IMR-90 (cell line): ENCODE data around the gene MLLT3. TPM values are rescaled to one million over a fixed set of nuclear protein-coding genes. Genes with fewer than 3 reads are reported as not detected.

ENCODE experiments used
- ATAC-seq: fragments of 200-7000 bp; cut with Tn5 transposase; 2 replicates; pipeline ENCODE4 v1.9.1; 2020; ENCODE audit warnings: low read depth, mild to moderate bottlenecking, moderate library complexity
- BruUV-seq: library from RNA; stranded (reverse); fragments of 400-500 nt; replicated peaks from 2 replicates; lab custom pipeline; 2021; lab: Mats Ljungman, UMichigan
- CTCF ChIA-PET: fragments of 300-600 bp; formaldehyde crosslinking; extraction: SDS; loops from one replicate; lab custom pipeline; 2021; ENCODE audit warnings: antibody characterized with exemption; lab: Yijun Ruan, JAX
- POLR2A ChIA-PET: fragments of 300-600 bp; sonication (Branson Sonifier 250); formaldehyde crosslinking; loops from one replicate; lab custom pipeline; 2022; ENCODE audit warnings: antibody characterized with exemption; ENCODE audit not compliant: unreplicated experiment; lab: Charles Lee
- DNase-seq: peaks from one replicate; pipeline ENCODE4 v3.0.0; 2013
- H2AFZ ChIP-seq: replicated peaks from 2 replicates; pipeline ENCODE3; 2013; ENCODE audit warnings: low read length, mild to moderate bottlenecking; ENCODE audit not compliant: poor library complexity
- H2AK5ac ChIP-seq: 2 replicates; pipeline ENCODE4 v1.6.1; 2013; ENCODE audit warnings: low read depth, low read length, inconsistent platforms
- H2AK9ac ChIP-seq: replicated peaks from 2 replicates; pipeline ENCODE3; 2013; ENCODE audit warnings: mild to moderate bottlenecking, low read depth, low read length, moderate library complexity; ENCODE audit not compliant: poor library complexity
- H2BK120ac ChIP-seq: 2 replicates; pipeline ENCODE4 v1.6.1; 2013; ENCODE audit warnings: low read depth, low read length, inconsistent platforms
- H2BK15ac ChIP-seq: 3 replicates; pipeline ENCODE4 v1.6.1; 2013; ENCODE audit warnings: low read depth, low read length, inconsistent platforms
- H2BK20ac ChIP-seq: 2 replicates; pipeline ENCODE4 v1.6.1; 2013; ENCODE audit warnings: low read depth, mild to moderate bottlenecking, inconsistent platforms, low read length, moderate library complexity
- H2BK5ac ChIP-seq: 2 replicates; pipeline ENCODE4 v1.6.1; 2013; ENCODE audit warnings: mild to moderate bottlenecking, low read depth, low read length, inconsistent platforms; ENCODE audit not compliant: poor library complexity, severe bottlenecking
- H3K14ac ChIP-seq: replicated peaks from 2 replicates; pipeline ENCODE4 v1.6.1; 2013; ENCODE audit warnings: low read depth, low read length, inconsistent platforms
- H3K18ac ChIP-seq: 2 replicates; pipeline ENCODE4 v1.6.1; 2013; ENCODE audit warnings: low read depth, low read length, control low read depth
- H3K23ac ChIP-seq: 2 replicates; pipeline ENCODE4 v1.6.1; 2013; ENCODE audit warnings: low read depth, low read length, inconsistent platforms
- H3K27ac ChIP-seq: 2 replicates; pipeline ENCODE4 v1.5.1; 2013; ENCODE audit warnings: mild to moderate bottlenecking, control low read depth, low read length; ENCODE audit not compliant: insufficient read depth
- H3K27me3 ChIP-seq: 2 replicates; pipeline ENCODE4 v1.6.1; 2013; ENCODE audit warnings: low read length; ENCODE audit not compliant: control insufficient read depth, insufficient read depth
- H3K36me3 ChIP-seq: 2 replicates; pipeline ENCODE4 v1.6.1; 2013; ENCODE audit warnings: low read length, mixed read lengths; ENCODE audit not compliant: control insufficient read depth, insufficient read depth
- H3K4ac ChIP-seq: 2 replicates; pipeline ENCODE4 v1.6.1; 2013; ENCODE audit warnings: low read depth, low read length, inconsistent platforms
- H3K4me1 ChIP-seq: 2 replicates; pipeline ENCODE4 v1.6.1; 2013; ENCODE audit warnings: low read length, mixed read lengths; ENCODE audit not compliant: control insufficient read depth, insufficient read depth
- H3K4me2 ChIP-seq: 2 replicates; pipeline ENCODE4 v1.6.1; 2013; ENCODE audit warnings: low read depth, mild to moderate bottlenecking, control low read depth, low read length, moderate library complexity
- H3K4me3 ChIP-seq: 2 replicates; pipeline ENCODE4 v1.5.1; 2013; ENCODE audit warnings: low read depth, mild to moderate bottlenecking, control low read depth, low read length, moderate library complexity; ENCODE audit not compliant: insufficient read depth
- H3K56ac ChIP-seq: 2 replicates; pipeline ENCODE4 v1.6.1; 2013; ENCODE audit warnings: low read length, inconsistent platforms; ENCODE audit not compliant: insufficient read depth; ENCODE audit errors: extremely low read depth
- H3K79me1 ChIP-seq, 2 experiments: 2 replicates each; pipeline ENCODE4 v1.6.1; 2013; ENCODE audit warnings: low read length in 2 of 2, inconsistent platforms in 1 of 2, low read depth in 1 of 2
- H3K9ac ChIP-seq: 2 replicates; pipeline ENCODE4 v1.6.1; 2013; ENCODE audit warnings: low read depth, low read length, control low read depth
- H3K9me1 ChIP-seq: 2 replicates; pipeline ENCODE4 v1.6.1; 2013; ENCODE audit warnings: low read length, inconsistent platforms; ENCODE audit not compliant: insufficient read depth
- H3K9me3 ChIP-seq: 2 replicates; pipeline ENCODE4 v1.6.1; 2013; ENCODE audit warnings: low read length; ENCODE audit not compliant: control insufficient read depth, insufficient read depth
- H4K20me1 ChIP-seq: 2 replicates; pipeline ENCODE4 v1.6.1; 2013; ENCODE audit warnings: low read length, inconsistent platforms; ENCODE audit not compliant: insufficient read depth
- H4K5ac ChIP-seq: 2 replicates; pipeline ENCODE4 v1.6.1; 2013; ENCODE audit warnings: mild to moderate bottlenecking, low read depth, low read length, control low read depth
- H4K8ac ChIP-seq, 2 experiments: 2 replicates each; pipeline ENCODE4 v1.6.1; 2013; ENCODE audit warnings: low read depth in 2 of 2, low read length in 2 of 2, control low read depth in 1 of 2, inconsistent platforms in 1 of 2
- H4K91ac ChIP-seq: 2 replicates; pipeline ENCODE4 v1.6.1; 2013; ENCODE audit warnings: low read depth, low read length, inconsistent platforms; ENCODE audit not compliant: insufficient read depth
- BHLHE40 ChIP-seq: fragments of 150-350 bp; IDR thresholded peaks from 2 replicates; pipeline ENCODE4 v1.6.1; 2016; ENCODE audit warnings: mild to moderate bottlenecking, low read depth, low read length
- MAZ ChIP-seq: IDR thresholded peaks from 2 replicates; pipeline ENCODE4 v1.6.1; 2012; ENCODE audit warnings: low read depth, mild to moderate bottlenecking, low read length, improper control_type of control experiment, moderate library complexity, borderline replicate concordance
- NFE2L2 ChIP-seq: fragments of 150-350 bp; IDR thresholded peaks from 2 replicates; pipeline ENCODE4 v1.6.1; 2016; ENCODE audit warnings: low read depth, mild to moderate bottlenecking, low read length
- POLR2A ChIP-seq: IDR thresholded peaks from 2 replicates; pipeline ENCODE4 v1.6.1; 2012; ENCODE audit warnings: mild to moderate bottlenecking, low read depth, low read length
- RAD21 ChIP-seq: IDR thresholded peaks from 2 replicates; pipeline ENCODE4 v1.6.1; 2012; ENCODE audit warnings: low read length, improper control_type of control experiment
- WGBS, 2 experiments: methylation state at CpG; one replicate each; pipeline versions ENCODE4 v1.1.5 to v1.1.7; 2013; ENCODE audit warnings: missing lambda C conversion rate in 2 of 2; ENCODE audit not compliant: insufficient read length in 1 of 2; ENCODE audit errors: extremely low coverage in 2 of 2; 5-methylcytosine and 5-hydroxymethylcytosine counted together
- dilution Hi-C: fragments of 300-500 bp; cut with HindIII; formaldehyde crosslinking; loops from one replicate; pipeline ENCODE4 v1.14.3; 2018; ENCODE audit warnings: low sequenced_read_pairs; ENCODE audit not compliant: unreplicated experiment
- in situ Hi-C: fragments of 300-500 bp; cut with MboI; formaldehyde crosslinking; loops from 3 replicates; pipeline ENCODE4 v1.14.3; 2019; ENCODE audit warnings: low sequenced_read_pairs, inconsistent platforms, mixed read lengths
- intact Hi-C: fragments of 100-400 bp; cut with micrococcal nuclease; formaldehyde crosslinking; loops from 2 replicates; pipeline ENCODE4 v1.10.0; 2022
- polyA plus RNA-seq, 3 experiments: library from polyadenylated mRNA; depleted of rRNA; stranded (reverse); fragments of >200 nt; gene quantifications; 2 replicates each; pipeline ENCODE4 v1.2.3, GENCODE V29; 2012; ENCODE audit warnings: low replicate concordance in 1 of 3
- total RNA-seq: library from RNA; depleted of rRNA; stranded (reverse); fragments of >200 nt; gene quantifications from 2 replicates; pipeline ENCODE4 v1.2.3, GENCODE V29; 2012

Gene MLLT3
- total and polyA plus RNA-seq, 2 of the 4 experiments (the other 2 are of a cell fraction), result 10.4 to 21.1 TPM

DNA sequence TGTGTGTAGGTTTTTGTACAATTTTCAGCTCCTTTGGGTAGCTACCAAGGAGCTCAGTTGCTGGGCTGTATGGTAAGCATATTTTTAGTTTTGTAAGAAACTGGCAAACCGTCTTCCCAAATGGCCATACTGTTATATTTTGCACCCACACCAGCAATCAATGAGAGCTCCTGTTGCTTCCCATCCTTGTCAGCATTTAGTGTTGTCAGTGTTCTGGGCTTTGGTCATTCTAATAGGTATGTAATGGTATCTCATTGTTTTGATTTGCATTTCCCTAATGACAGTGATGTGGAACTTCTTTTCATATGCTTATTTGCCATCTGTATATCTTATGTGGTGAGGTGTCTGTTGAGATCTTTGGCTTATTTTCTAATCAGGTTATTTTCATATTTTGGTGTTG lies 320.1 kb downstream of the MLLT3 start:
- H3K4me2 ChIP-seq, result no peak overlapping the region
- dilution Hi-C loops (no loop called here), intact Hi-C loops (no loop called here), in situ Hi-C loops (no loop called here)
- no peak overlapping the region for H4K8ac ChIP-seq
- no TSS peak for BruUV-seq
- no peak overlapping the region for H3K14ac ChIP-seq
- H3K18ac ChIP-seq, result no peak overlapping the region
- H2AFZ ChIP-seq, result no peak overlapping the region
- no peaks in the 10 kb centered on the region for H3K36me3 ChIP-seq
- ChIA-PET CTCF (no interaction called here), POLR2A (no interaction called here)
- no peak overlapping the region for H2BK15ac ChIP-seq
- DNase-seq (no peak), ATAC-seq (no peak)
- H3K27ac ChIP-seq, result no peak overlapping the region
- H3K4me3 ChIP-seq, result no peak overlapping the region
- no peak overlapping the region for H3K23ac ChIP-seq
- H4K5ac ChIP-seq, result no peak overlapping the region
- no peaks in the 10 kb centered on the region for H4K20me1 ChIP-seq
- no peak overlapping the region for H2AK5ac ChIP-seq
- no peaks in the 10 kb centered on the region for H3K79me1 ChIP-seq
- TF ChIP-seq BHLHE40 (no peak), NFE2L2 (no peak), POLR2A (no peak), MAZ (no peak), RAD21 (no peak)
- no peak overlapping the region for H2AK9ac ChIP-seq
- no peaks in the 10 kb centered on the region for H3K9me3 ChIP-seq
- no CpG with 5 or more reads among the region's 1 CpG for WGBS, 2 experiments
- no peak overlapping the region for H2BK120ac ChIP-seq
- no peak overlapping the region for H3K4ac ChIP-seq
- no peaks in the 10 kb centered on the region for H3K27me3 ChIP-seq
- H3K56ac ChIP-seq, result no peak overlapping the region
- no peak overlapping the region for H3K9ac ChIP-seq
- H2BK20ac ChIP-seq, result no peak overlapping the region
- no peak overlapping the region for H2BK5ac ChIP-seq
- peaks cover 4% of the 10 kb centered on the region for H3K4me1 ChIP-seq
- peaks cover 10% of the 10 kb centered on the region for H3K9me1 ChIP-seq
- H4K91ac ChIP-seq, result no peak overlapping the region
